Osteocyte (in vitro differentiated cells): ENCODE measurements around the gene SETSIP. TPM values are rescaled to one million over a fixed set of nuclear protein-coding genes. Genes with fewer than 3 reads are reported as not detected.

Experiments
- DNase-seq: peaks from one replicate; pipeline ENCODE4 v3.0.0; 2021; ENCODE audit warnings: mixed read lengths; ENCODE audit not compliant: unreplicated experiment; ENCODE audit errors: extremely low spot score
- H3K27ac Mint-ChIP-seq: one replicate; pipeline ENCODE4 v1.8.0; 2021; ENCODE audit warnings: mild to moderate bottlenecking, mixed read lengths; ENCODE audit not compliant: unreplicated experiment
- H3K27me3 Mint-ChIP-seq: one replicate; pipeline ENCODE4 v1.8.0; 2021; ENCODE audit warnings: mixed read lengths; ENCODE audit not compliant: unreplicated experiment
- H3K36me3 Mint-ChIP-seq: one replicate; pipeline ENCODE4 v1.8.0; 2021; ENCODE audit warnings: mixed read lengths; ENCODE audit not compliant: unreplicated experiment
- H3K4me1 Mint-ChIP-seq: one replicate; pipeline ENCODE4 v1.8.0; 2021; ENCODE audit warnings: mixed read lengths; ENCODE audit not compliant: unreplicated experiment
- H3K4me3 Mint-ChIP-seq: one replicate; pipeline ENCODE4 v1.8.0; 2021; ENCODE audit warnings: mild to moderate bottlenecking, moderate library complexity, mixed read lengths; ENCODE audit not compliant: unreplicated experiment
- H3K9me3 Mint-ChIP-seq: one replicate; pipeline ENCODE4 v1.8.0; 2021; ENCODE audit warnings: mixed read lengths; ENCODE audit not compliant: unreplicated experiment
- CTCF ChIP-seq: fragments of 200-600 bp; sonication (generic); IDR thresholded peaks from 2 replicates; pipeline ENCODE4 v1.5.0; 2021; ENCODE audit warnings: antibody characterized with exemption, mild to moderate bottlenecking, moderate library complexity
- total RNA-seq: library from RNA; stranded (reverse); gene quantifications from 2 replicates; pipeline ENCODE4 v1.2.1, GENCODE V29; 2021

SETSIP gene
- total RNA-seq, 1 donor from 2014 or later, result not detected

GRCh38 chr1:92105546-92106081 lies 30.4 kb upstream of the SETSIP start:
- TF ChIP-seq CTCF, result no peak
- Mint-ChIP-seq H3K27me3 (no peaks in the 10 kb centered on the region), H3K4me3 (no peak overlapping the region), H3K9me3 (no peaks in the 10 kb centered on the region), H3K36me3 (peaks cover 3% of the 10 kb centered on the region), H3K27ac (no peak overlapping the region), H3K4me1 (no peaks in the 10 kb centered on the region)
- no peak for DNase-seq

GRCh38 chr1:92096317-92096716 lies 21.1 kb upstream of the SETSIP start:
- H3K9me3 Mint-ChIP-seq, result peaks cover 5% of the 10 kb centered on the region
- no peak for TF ChIP-seq CTCF
- no peak overlapping the region for H3K27ac Mint-ChIP-seq
- H3K27me3 Mint-ChIP-seq, result peaks cover 2% of the 10 kb centered on the region
- no peaks in the 10 kb centered on the region for H3K36me3 Mint-ChIP-seq
- no peaks in the 10 kb centered on the region for H3K4me1 Mint-ChIP-seq
- no peak overlapping the region for H3K4me3 Mint-ChIP-seq
- no peak for DNase-seq

DNA sequence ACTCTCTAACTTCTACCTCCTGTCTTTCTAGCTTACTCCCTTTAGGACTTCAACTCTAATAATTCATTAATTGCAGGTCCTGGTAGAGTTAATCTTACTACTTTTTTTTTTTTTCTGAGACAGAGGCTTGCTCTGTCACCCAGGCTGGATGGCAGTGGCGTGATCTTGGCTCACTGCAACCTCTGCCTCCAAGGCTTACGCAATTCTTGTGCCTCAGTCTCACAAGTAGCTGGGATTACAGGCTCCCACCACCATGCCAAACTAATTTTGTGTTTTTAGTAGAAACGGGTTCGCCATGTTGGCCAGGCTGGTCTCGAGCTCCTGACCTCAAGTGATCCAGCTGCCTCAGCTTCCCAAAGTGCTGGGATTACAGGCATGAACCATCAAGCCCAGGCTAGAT lies 20.7 kb upstream of the SETSIP start:
- TF ChIP-seq CTCF, result no peak
- Mint-ChIP-seq H3K4me3 (no peak overlapping the region), H3K9me3 (peaks cover 5% of the 10 kb centered on the region), H3K4me1 (no peaks in the 10 kb centered on the region), H3K27me3 (peaks cover 2% of the 10 kb centered on the region), H3K36me3 (no peaks in the 10 kb centered on the region), H3K27ac (no peak overlapping the region)
- DNase-seq, result no peak

DNA sequence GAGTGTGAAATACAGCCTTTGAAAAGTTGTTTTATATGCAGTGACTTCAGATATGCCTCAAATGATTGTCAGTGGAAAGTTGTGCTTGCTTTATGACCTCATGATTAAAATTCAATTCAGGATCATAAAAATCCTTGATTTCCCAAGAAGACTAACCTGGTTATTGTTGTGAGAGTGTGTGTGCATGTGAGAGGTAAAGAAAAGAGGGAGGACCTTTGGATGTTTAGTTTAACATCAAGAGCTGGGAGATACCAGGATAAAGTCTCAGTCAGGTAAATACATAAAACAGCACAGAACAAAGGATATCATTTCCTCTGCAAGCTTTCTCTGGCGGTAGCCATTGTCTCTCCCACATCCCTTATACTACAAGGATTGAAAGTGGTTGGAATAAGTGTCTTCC lies 19.4 kb upstream of the SETSIP start:
- no peak for DNase-seq
- no peak overlapping the region for H3K27ac Mint-ChIP-seq
- H3K4me3 Mint-ChIP-seq, result no peak overlapping the region
- H3K27me3 Mint-ChIP-seq, result peaks cover 2% of the 10 kb centered on the region
- no peaks in the 10 kb centered on the region for H3K9me3 Mint-ChIP-seq
- no peak for TF ChIP-seq CTCF
- H3K36me3 Mint-ChIP-seq, result no peaks in the 10 kb centered on the region
- H3K4me1 Mint-ChIP-seq, result no peaks in the 10 kb centered on the region

DNA sequence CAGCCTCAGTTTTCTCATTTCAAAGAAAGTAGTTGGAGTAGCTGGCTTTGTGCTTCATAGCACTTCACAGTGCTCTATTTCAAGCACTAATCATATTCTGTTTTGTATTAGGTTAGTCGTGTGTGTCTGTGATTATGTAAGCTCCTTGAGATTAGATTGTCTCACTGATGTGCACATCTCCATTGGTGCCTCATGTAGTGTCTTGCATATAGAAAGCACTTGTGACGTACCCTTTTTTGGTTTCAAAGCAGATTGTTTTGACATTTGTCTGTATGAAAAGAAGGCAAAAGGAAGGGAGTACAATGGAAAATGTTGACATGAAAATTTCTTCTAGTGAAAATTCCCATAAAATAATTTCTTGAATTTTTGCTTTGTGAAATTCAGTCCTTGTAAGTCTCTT lies 18.9 kb upstream of the SETSIP start:
- no peaks in the 10 kb centered on the region for H3K4me1 Mint-ChIP-seq
- peaks cover 2% of the 10 kb centered on the region for H3K27me3 Mint-ChIP-seq

More for the DNA sequence above, 18.9 kb upstream of the SETSIP start:
- Mint-ChIP-seq H3K4me3 (no peak overlapping the region), H3K36me3 (no peaks in the 10 kb centered on the region), H3K9me3 (no peaks in the 10 kb centered on the region), H3K27ac (no peak overlapping the region)
- no peak for DNase-seq
- TF ChIP-seq CTCF, result no peak
